CD4-positive, alpha-beta T cell treated with Interferon alpha-2 for 1 hour (primary cell): ENCODE data around the gene FZD2.
"Not testable (repeated sequence)": the region's sequence is repeated elsewhere in the genome, so short reads cannot be mapped to it uniquely, and the experiment has no call there.

Experiments used
- DNase-seq, 2 donors: peaks; one replicate each; pipeline ENCODE4 v3.0.0-alpha.2; 2020 to 2022

FZD2 gene

GRCh38 chr17:44578947-44579346 is 21.7 kb downstream of the FZD2 start:
- no peak for DNase-seq

- DNase-seq = no peak
Measured at GRCh38 chr17:44581868-44582267, 24.6 kb downstream of the FZD2 start.

- no peak for DNase-seq
Measured at GRCh38 chr17:44584443-44584842, 27.2 kb downstream of the FZD2 start.

GRCh38 chr17:44585315-44585714 is 28.0 kb downstream of the FZD2 start:
- DNase-seq = no peak

GRCh38 chr17:44587339-44587738 is 30.1 kb downstream of the FZD2 start:
- no peak for DNase-seq

- no peak for DNase-seq
Measured at GRCh38 chr17:44589316-44590071, 32.2 kb downstream of the FZD2 start.

GRCh38 chr17:44590072-44590462 is 32.8 kb downstream of the FZD2 start:
- not testable (repeated sequence) for DNase-seq

- DNase-seq = not testable (repeated sequence)
Measured at GRCh38 chr17:44590762-44591161, 33.5 kb downstream of the FZD2 start.

GRCh38 chr17:44591206-44591605 is 33.9 kb downstream of the FZD2 start:
- no peak for DNase-seq

GRCh38 chr17:44593156-44593555 is 35.9 kb downstream of the FZD2 start:
- DNase-seq = no peak

GRCh38 chr17:44595216-44595775 is 38.0 kb downstream of the FZD2 start:
- DNase-seq = no peak

GRCh38 chr17:44598329-44598728 is 41.0 kb downstream of the FZD2 start:
- DNase-seq = no peak

GRCh38 chr17:44598932-44599297 is 41.6 kb downstream of the FZD2 start:
- DNase-seq = no peak

GRCh38 chr17:44599298-44600175 is 42.3 kb downstream of the FZD2 start:
- DNase-seq = no peak

- no peak for DNase-seq
Measured at GRCh38 chr17:44601539-44601938, 44.3 kb downstream of the FZD2 start.

- no peak for DNase-seq
Measured at GRCh38 chr17:44601973-44602372, 44.7 kb downstream of the FZD2 start.

- no peak for DNase-seq
Measured at GRCh38 chr17:44602390-44602789, 45.1 kb downstream of the FZD2 start.

- DNase-seq = no peak
Measured at GRCh38 chr17:44602970-44603369, 45.7 kb downstream of the FZD2 start.

GRCh38 chr17:44604116-44604761 is 47.0 kb downstream of the FZD2 start:
- DNase-seq = no peak

- DNase-seq = no peak
Measured at GRCh38 chr17:44604768-44605485, 47.6 kb downstream of the FZD2 start.

- DNase-seq = no peak
Measured at GRCh38 chr17:44606658-44607057, 49.4 kb downstream of the FZD2 start.

- DNase-seq = no peak
Measured at GRCh38 chr17:44607836-44608690, 50.8 kb downstream of the FZD2 start.
